ENCODE measurements around the gene IFNA10.
"Not testable (repeated sequence)": the region's sequence is repeated elsewhere in the genome, so short reads cannot be mapped to it uniquely, and the experiment has no call there.

- TF ChIP-seq CTCF, POLR2A (IDR thresholded peaks at IDR 0.05): not testable (repeated sequence)
Observed at GRCh38 chr9:21187487-21187886, 19.5 kb downstream of the IFNA10 start, which contains the start of gene IFNA4.
